Lung (tissue), 12 donors: ENCODE results near the gene NCOA3. TPM values are rescaled to one million over a fixed set of nuclear protein-coding genes. Genes with fewer than 3 reads are reported as not detected.

Experiments
- ATAC-seq: fragments of 200-7000 bp; cut with Tn5 transposase; one replicate; pipeline ENCODE4 v1.9.1; 2020; ENCODE audit warnings: moderate number of reproducible peaks; ENCODE audit not compliant: insufficient read depth, low FRiP score
- DNase-seq, 3 donors: peaks; one replicate each; pipeline ENCODE4 v3.0.0-alpha.2; 2013 to 2017
- H3K27ac ChIP-seq, 2 donors: one replicate each; pipeline ENCODE4 v1.5.1; 2013; ENCODE audit warnings: mild to moderate bottlenecking in 2 of 2, moderate library complexity in 2 of 2, control low read depth in 1 of 2, inconsistent platforms in 1 of 2, low read depth in 1 of 2, low read length in 1 of 2
- H3K27me3 ChIP-seq, 3 donors: one replicate each; pipeline ENCODE4 v1.5.1; 2013; ENCODE audit warnings: low read length in 2 of 3; ENCODE audit not compliant: control insufficient read depth in 3 of 3, insufficient read depth in 3 of 3
- H3K36me3 ChIP-seq, 4 donors: one replicate each; pipeline ENCODE4 v1.5.1; 2013; ENCODE audit warnings: low read length in 4 of 4, mild to moderate bottlenecking in 1 of 4, moderate library complexity in 1 of 4; ENCODE audit not compliant: control insufficient read depth in 4 of 4, insufficient read depth in 4 of 4
- H3K4me1 ChIP-seq, 5 donors: one replicate each; pipeline ENCODE4 v1.5.1; 2013; ENCODE audit warnings: low read length in 5 of 5, mild to moderate bottlenecking in 2 of 5, moderate library complexity in 1 of 5; ENCODE audit not compliant: control insufficient read depth in 5 of 5, insufficient read depth in 5 of 5
- H3K4me3 ChIP-seq: one replicate; pipeline ENCODE4 v1.5.1; 2013; ENCODE audit warnings: mild to moderate bottlenecking, control low read depth, moderate library complexity
- H3K9ac ChIP-seq, 2 donors: one replicate each; pipeline ENCODE4 v1.5.1; 2013; ENCODE audit warnings: low read length in 2 of 2, control low read depth in 1 of 2; ENCODE audit not compliant: insufficient read depth in 1 of 2
- H3K9me3 ChIP-seq, 4 donors: one replicate each; pipeline ENCODE4 v1.5.1; 2013; ENCODE audit warnings: low read length in 3 of 4, mild to moderate bottlenecking in 1 of 4, moderate library complexity in 1 of 4; ENCODE audit not compliant: control insufficient read depth in 4 of 4, insufficient read depth in 3 of 4
- CTCF ChIP-seq: IDR thresholded peaks from 2 replicates; pipeline ENCODE4 v1.5.1; 2012; ENCODE audit warnings: mild to moderate bottlenecking; ENCODE audit errors: control extremely low read depth, extremely low read depth
- WGBS, 2 donors: extraction: QIAGEN DNeasy Blood & Tissue Kit; methylation state at CpG; one replicate each; pipeline ENCODE4 v1.1.7; 2013; 5-methylcytosine and 5-hydroxymethylcytosine counted together
- polyA plus RNA-seq, 2 donors: library from polyadenylated mRNA; stranded (reverse); fragments of 200-250 nt; gene quantifications; one replicate each; pipeline ENCODE4 v1.2.1, GENCODE V29; 2013
- total RNA-seq, 2 donors: library from RNA; depleted of rRNA in 1 of 2; stranded (reverse); fragments of >200 nt in 1 of 2; gene quantifications; one replicate each; pipeline ENCODE4 v1.2.1, GENCODE V29; 2014 to 2021
- donor health status: control.
- donor health status: control.
- donor health status: Bipolar disorder and iron deficiency.
- donor health status: healthy.
- donor health status: DM: yes; HTN: yes; CAD: no.

The NCOA3 gene
- total and polyA plus RNA-seq, 4 donors = 5.5 to 69.4 (median 22.6) TPM

- H3K4me3 ChIP-seq = no peak overlapping the region
- WGBS, 2 donors = 94 to 95% methylated on average over 4 of the region's 4 CpGs
- H3K4me1 ChIP-seq = peaks cover 0 to 14% (median 11%) of the 10 kb centered on the region in 5 donors
- H3K27me3 ChIP-seq = no peaks in the 10 kb centered on the region
- no peaks in the 10 kb centered on the region for H3K9me3 ChIP-seq
- no peak for TF ChIP-seq CTCF
- H3K9ac ChIP-seq = no peak overlapping the region
- no peaks in the 10 kb centered on the region for H3K36me3 ChIP-seq
- H3K27ac ChIP-seq = no peak overlapping the region
- ATAC-seq (no peak), DNase-seq (peak in 1 of 3 donors; percentile 8)
Observed at GRCh38 chr20:47679462-47679861, 177.8 kb downstream of the NCOA3 start.

GRCh38 chr20:47680804-47681529 lies 179.3 kb downstream of the NCOA3 start:
- Histone ChIP-seq H3K27ac (peak overlapping the region in 1 of 2 donors; percentile 4), H3K36me3 (no peaks in the 10 kb centered on the region), H3K27me3 (no peaks in the 10 kb centered on the region), H3K9ac (no peak overlapping the region), H3K4me3 (no peak overlapping the region), H3K4me1 (peaks cover 0 to 14% (median 11%) of the 10 kb centered on the region in 5 donors), H3K9me3 (no peaks in the 10 kb centered on the region)
- WGBS, 2 donors = 89 to 91% methylated on average over 6 of the region's 6 CpGs
- no peak for ATAC-seq
- DNase-seq = no peak
- no peak for TF ChIP-seq CTCF

- DNase-seq = peak; percentile 88 to 93 (median 90)
- Histone ChIP-seq H3K27me3 (no peaks in the 10 kb centered on the region), H3K4me1 (peaks cover 0 to 14% (median 11%) of the 10 kb centered on the region in 5 donors), H3K4me3 (no peak overlapping the region), H3K36me3 (no peaks in the 10 kb centered on the region), H3K27ac (peak overlapping the region in 1 of 2 donors; percentile 42), H3K9me3 (no peaks in the 10 kb centered on the region), H3K9ac (no peak overlapping the region)
- peak; percentile 37 for ATAC-seq
- no peak for TF ChIP-seq CTCF
- 49 to 74% methylated on average over 22 of the region's 22 CpGs for WGBS, 2 donors
Observed at GRCh38 chr20:47682028-47682783, 180.5 kb downstream of the NCOA3 start.
